Coronary artery (tissue), 2 donors: Measurements from ENCODE around the gene CATSPERZ.

Experiments used
- DNase-seq: peaks from one replicate; pipeline ENCODE4 v3.0.0-alpha.2; 2017; ENCODE audit warnings: low spot score
- H3K27ac ChIP-seq, 2 donors: fragments of 200-600 bp; sonication (generic); one replicate each; pipeline ENCODE4 v1.5.1; 2016 to 2019
- H3K4me3 ChIP-seq: fragments of 200-600 bp; sonication (generic); 2 replicates; pipeline ENCODE4 v1.5.1; 2016; ENCODE audit warnings: mild to moderate bottlenecking, moderate library complexity
- CTCF ChIP-seq: fragments of 200-600 bp; sonication (generic); IDR thresholded peaks from one replicate; pipeline ENCODE4 v1.5.1; 2019; ENCODE audit warnings: antibody characterized with exemption

The CATSPERZ gene

DNA sequence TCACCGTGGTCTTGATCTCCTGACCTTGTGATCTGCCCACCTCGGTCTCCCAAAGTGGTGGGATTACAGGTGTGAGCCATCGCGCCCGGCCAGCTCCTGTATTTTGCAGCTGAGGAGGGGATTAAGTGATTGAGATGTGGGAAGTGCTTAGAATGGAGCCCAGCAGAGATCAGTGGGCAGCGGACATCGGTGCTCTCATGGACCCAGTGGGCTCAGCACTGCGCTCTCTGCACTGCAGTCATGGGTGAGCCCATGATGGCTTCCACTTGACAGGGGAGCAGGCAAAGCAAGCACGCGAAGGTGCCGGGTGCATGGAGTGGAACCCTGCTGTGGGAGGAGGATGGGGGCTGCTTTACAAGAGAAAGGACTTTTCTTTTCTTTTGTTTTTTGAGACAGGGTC, 30.7 kb downstream of the CATSPERZ start:
- no peak for DNase-seq
- no peak overlapping the region for H3K27ac ChIP-seq
- no peak for TF ChIP-seq CTCF
- H3K4me3 ChIP-seq, result no peak overlapping the region

DNA sequence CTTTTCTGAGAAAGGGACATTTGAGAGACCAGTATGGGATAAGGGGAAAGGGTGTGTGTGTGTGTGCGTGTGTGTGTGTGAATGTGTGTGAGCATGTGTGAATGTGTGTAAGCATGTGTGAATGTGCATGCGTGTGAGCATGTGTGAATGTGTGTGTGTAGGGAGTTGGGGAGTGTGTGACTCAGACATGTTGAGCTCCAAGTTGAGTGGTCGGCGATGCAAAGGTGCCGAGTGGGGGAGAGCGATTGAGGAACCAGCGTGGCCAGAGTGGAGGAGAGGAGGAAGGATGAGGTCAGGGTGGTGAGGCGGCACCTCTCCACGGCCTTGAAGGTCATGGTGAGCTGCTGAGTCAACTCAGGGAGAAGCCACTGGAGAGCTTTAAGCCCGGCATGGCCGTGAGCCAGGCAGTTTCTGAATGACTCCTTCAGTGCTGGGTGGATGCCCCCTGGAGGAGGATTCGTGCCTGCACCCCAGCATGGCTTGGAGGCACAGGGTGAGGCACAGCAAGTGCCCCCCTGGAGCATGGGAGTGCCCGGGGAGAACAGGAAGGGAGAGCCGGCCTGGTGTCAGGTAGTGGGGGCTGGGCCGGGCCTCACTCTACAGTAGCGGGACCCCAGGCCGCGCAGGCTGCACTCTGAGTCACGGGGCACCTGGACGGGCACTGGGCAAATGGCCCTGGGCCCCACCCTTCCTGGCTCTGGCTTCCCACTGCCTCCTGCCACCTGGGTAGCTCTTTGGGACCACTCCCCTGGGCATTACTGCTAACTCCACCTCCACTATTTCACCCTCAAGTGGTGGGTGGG, 31.6 kb downstream of the CATSPERZ start:
- no peak overlapping the region for H3K27ac ChIP-seq
- TF ChIP-seq CTCF, result no peak
- no peak overlapping the region for H3K4me3 ChIP-seq
- no peak for DNase-seq

GRCh38 chr11:64333556-64333955, 33.4 kb downstream of the CATSPERZ start:
- no peak for DNase-seq
- no peak for TF ChIP-seq CTCF
- Histone ChIP-seq H3K4me3 (no peak overlapping the region), H3K27ac (no peak overlapping the region)

- DNase-seq, result no peak
- H3K27ac ChIP-seq, result no peak overlapping the region
- no peak for TF ChIP-seq CTCF
- H3K4me3 ChIP-seq, result no peak overlapping the region
Measured at GRCh38 chr11:64334764-64335735, 34.9 kb downstream of the CATSPERZ start.

DNA sequence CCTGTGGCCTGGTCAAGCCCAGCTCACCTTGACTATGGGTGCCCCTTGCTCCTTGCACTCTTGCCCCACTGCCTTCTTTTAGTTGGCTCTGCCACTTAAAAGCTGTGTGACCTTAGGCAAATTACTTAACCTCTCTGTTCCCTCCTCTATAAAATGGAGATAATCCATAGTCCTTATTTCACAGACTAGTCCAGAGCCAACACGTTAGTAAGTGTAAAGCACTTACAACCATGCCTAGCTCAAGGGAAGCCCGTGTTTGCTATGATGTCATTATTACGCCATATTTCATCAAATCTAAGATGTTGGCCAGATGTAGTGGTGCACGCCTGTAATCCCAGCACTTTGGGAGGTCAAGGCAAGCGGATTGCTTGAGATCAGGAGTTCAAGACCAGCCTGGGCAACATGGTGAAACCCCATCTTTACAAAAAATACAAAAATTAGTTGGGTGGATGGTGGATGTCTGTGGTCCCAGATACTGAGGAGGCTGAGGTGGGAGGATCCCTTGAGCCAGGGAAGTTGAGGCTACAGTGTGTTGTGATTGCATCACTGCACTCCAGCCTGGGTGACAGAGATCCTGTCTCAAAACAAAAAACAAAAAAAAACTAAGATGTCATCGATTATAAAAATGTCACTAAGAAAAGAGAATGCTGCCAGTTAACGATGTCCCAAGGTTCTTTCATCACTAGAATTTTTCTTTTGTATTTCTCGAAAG, 37.5 kb downstream of the CATSPERZ start:
- TF ChIP-seq CTCF, result no peak
- H3K27ac ChIP-seq, result no peak overlapping the region
- no peak for DNase-seq
- H3K4me3 ChIP-seq, result no peak overlapping the region

DNA sequence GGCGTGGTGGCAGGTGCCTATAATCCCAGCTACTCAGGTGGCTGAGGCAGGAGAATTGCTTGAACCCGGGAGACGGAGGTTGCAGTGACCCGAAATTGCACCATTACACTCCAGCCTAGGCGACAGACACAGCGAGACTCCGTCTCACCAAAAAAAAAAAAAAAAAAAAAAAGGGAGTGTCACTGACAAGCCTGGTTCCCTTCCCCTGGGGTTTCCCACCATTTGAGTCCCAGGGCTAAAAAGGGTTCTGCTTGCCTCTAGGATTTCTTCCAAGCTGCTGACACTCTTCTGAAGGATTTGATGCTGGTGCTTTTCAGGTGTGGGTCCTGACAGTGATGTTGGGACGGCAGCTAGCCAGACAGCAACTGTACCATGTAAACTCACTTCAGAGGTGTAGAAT, 38.6 kb downstream of the CATSPERZ start:
- TF ChIP-seq CTCF, result no peak
- no peak for DNase-seq
- Histone ChIP-seq H3K27ac (no peak overlapping the region), H3K4me3 (no peak overlapping the region)
